Mammary epithelial cell (primary cell): ENCODE measurements around the gene RUBCN.

Experiments
- CTCF ChIP-seq, 2 donors: IDR thresholded peaks in 1 of 2; conservative IDR thresholded peaks in 1 of 2; 2 replicates each; pipeline ENCODE4 v1.5.1; 2011 to 2012; ENCODE audit warnings: inconsistent platforms in 2 of 2, low read length in 2 of 2, mild to moderate bottlenecking in 2 of 2, control low read depth in 1 of 2, low read depth in 1 of 2; ENCODE audit not compliant: insufficient read depth in 1 of 2; ENCODE audit errors: extremely low read depth in 1 of 2
- EZH2 ChIP-seq: IDR thresholded peaks from 2 replicates; pipeline ENCODE4 v1.6.1; 2012; ENCODE audit warnings: low read length, inconsistent platforms, borderline replicate concordance

GRCh38 chr3:197736491-197737318 is at the start of gene RUBCN:
- TF ChIP-seq CTCF (conservative IDR thresholded peaks at IDR 0.05 in 1 of 2, IDR thresholded peaks at IDR 0.05 in 1 of 2; ENCODE audit: extremely low read depth in 1 of 2, insufficient read depth in 1 of 2, low read depth in 1 of 2, low read length in 2 of 2) (no peak), EZH2 (no peak)
